ENCODE data around the gene NDUFB2.

Gene NDUFB2

GRCh38 chr7:140654109-140654387, 42.5 kb upstream of the NDUFB2 start:
- Histone ChIP-seq H3K27me3 (no peaks in the 10 kb centered on the region), H3K36me3 (no peaks in the 10 kb centered on the region), H3K4me1 (ENCODE audit: control insufficient read depth in 1 of 2, insufficient read depth in 1 of 2, low read depth in 1 of 2, low read length in 1 of 2) (peaks cover 13 to 19% of the 10 kb centered on the region in 2 experiments), H3K9me3 (no peaks in the 10 kb centered on the region), H3K4me3 (ENCODE audit: low read depth in 1 of 2, low read length in 1 of 2) (no peak overlapping the region), H3K27ac (no peak overlapping the region)
- TF ChIP-seq CTCF (IDR thresholded peaks at IDR 0.05), result no peak

GRCh38 chr7:140654661-140655060, 41.8 kb upstream of the NDUFB2 start:
- H3K27me3 ChIP-seq, result no peaks in the 10 kb centered on the region
- peaks cover 13 to 19% of the 10 kb centered on the region in 2 experiments for H3K4me1 ChIP-seq (ENCODE audit: control insufficient read depth in 1 of 2, insufficient read depth in 1 of 2, low read depth in 1 of 2, low read length in 1 of 2)
- no peaks in the 10 kb centered on the region for H3K9me3 ChIP-seq
- H3K4me3 ChIP-seq (ENCODE audit: low read depth in 1 of 2, low read length in 1 of 2), result no peak overlapping the region
- H3K27ac ChIP-seq, result no peak overlapping the region
- no peaks in the 10 kb centered on the region for H3K36me3 ChIP-seq
- no peak for TF ChIP-seq CTCF (IDR thresholded peaks at IDR 0.05)

GRCh38 chr7:140655511-140656408, 40.7 kb upstream of the NDUFB2 start:
- no peak for TF ChIP-seq CTCF (IDR thresholded peaks at IDR 0.05)
- H3K9me3 ChIP-seq, result no peaks in the 10 kb centered on the region
- peak overlapping the region in 1 of 2 experiments; percentile 23 for H3K4me3 ChIP-seq (ENCODE audit: low read depth in 1 of 2, low read length in 1 of 2)
- H3K27ac ChIP-seq, result peak overlapping the region; percentile 75
- peaks cover 13 to 19% of the 10 kb centered on the region in 2 experiments for H3K4me1 ChIP-seq (ENCODE audit: control insufficient read depth in 1 of 2, insufficient read depth in 1 of 2, low read depth in 1 of 2, low read length in 1 of 2)
- no peaks in the 10 kb centered on the region for H3K36me3 ChIP-seq
- peaks cover 8% of the 10 kb centered on the region for H3K27me3 ChIP-seq

- Histone ChIP-seq H3K4me1 (ENCODE audit: control insufficient read depth in 1 of 2, insufficient read depth in 1 of 2, low read depth in 1 of 2, low read length in 1 of 2) (peaks cover 13 to 19% of the 10 kb centered on the region in 2 experiments), H3K36me3 (no peaks in the 10 kb centered on the region), H3K9me3 (no peaks in the 10 kb centered on the region), H3K27me3 (peaks cover 13% of the 10 kb centered on the region), H3K27ac (peak overlapping the region; percentile 75), H3K4me3 (ENCODE audit: low read depth in 1 of 2, low read length in 1 of 2) (peak overlapping the region; percentile 19 to 23)
- no peak for TF ChIP-seq CTCF (IDR thresholded peaks at IDR 0.05)
Measured at GRCh38 chr7:140656548-140657515, 39.7 kb upstream of the NDUFB2 start.

DNA sequence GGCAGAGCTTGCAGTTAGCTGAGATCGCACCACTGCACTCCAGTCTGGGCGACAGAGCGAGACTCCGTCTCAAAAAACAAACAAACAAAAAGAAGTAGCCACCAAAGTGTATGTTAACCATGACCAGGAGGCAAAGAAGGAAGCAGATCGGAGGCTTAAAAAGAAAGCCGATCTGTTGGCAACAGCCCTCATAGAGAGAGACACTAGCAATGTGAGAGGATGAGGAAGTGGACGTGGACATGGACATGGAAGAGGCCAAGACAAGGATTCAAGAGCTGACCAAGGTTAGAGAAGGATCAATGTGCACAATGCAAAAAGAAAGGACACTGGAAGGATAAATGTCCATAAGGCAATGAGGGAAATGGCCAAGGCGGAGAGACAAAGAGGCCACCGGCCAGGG, 38.6 kb upstream of the NDUFB2 start:
- Histone ChIP-seq H3K4me1 (ENCODE audit: control insufficient read depth in 1 of 2, insufficient read depth in 1 of 2, low read depth in 1 of 2, low read length in 1 of 2) (peaks cover 13 to 19% of the 10 kb centered on the region in 2 experiments), H3K4me3 (ENCODE audit: low read depth in 1 of 2, low read length in 1 of 2) (no peak overlapping the region), H3K36me3 (no peaks in the 10 kb centered on the region), H3K27me3 (peaks cover 13% of the 10 kb centered on the region), H3K27ac (no peak overlapping the region), H3K9me3 (no peaks in the 10 kb centered on the region)
- TF ChIP-seq CTCF (IDR thresholded peaks at IDR 0.05), result no peak

All from neutrophil (primary cell).